Kasumi-1 (cell line): ENCODE data around the gene C20orf204.

Source experiments
- DNase-seq, 2 experiments: peaks; one replicate each; lab custom pipeline; 2025; lab: John Stamatoyannopoulos, UW

The C20orf204 gene

DNA sequence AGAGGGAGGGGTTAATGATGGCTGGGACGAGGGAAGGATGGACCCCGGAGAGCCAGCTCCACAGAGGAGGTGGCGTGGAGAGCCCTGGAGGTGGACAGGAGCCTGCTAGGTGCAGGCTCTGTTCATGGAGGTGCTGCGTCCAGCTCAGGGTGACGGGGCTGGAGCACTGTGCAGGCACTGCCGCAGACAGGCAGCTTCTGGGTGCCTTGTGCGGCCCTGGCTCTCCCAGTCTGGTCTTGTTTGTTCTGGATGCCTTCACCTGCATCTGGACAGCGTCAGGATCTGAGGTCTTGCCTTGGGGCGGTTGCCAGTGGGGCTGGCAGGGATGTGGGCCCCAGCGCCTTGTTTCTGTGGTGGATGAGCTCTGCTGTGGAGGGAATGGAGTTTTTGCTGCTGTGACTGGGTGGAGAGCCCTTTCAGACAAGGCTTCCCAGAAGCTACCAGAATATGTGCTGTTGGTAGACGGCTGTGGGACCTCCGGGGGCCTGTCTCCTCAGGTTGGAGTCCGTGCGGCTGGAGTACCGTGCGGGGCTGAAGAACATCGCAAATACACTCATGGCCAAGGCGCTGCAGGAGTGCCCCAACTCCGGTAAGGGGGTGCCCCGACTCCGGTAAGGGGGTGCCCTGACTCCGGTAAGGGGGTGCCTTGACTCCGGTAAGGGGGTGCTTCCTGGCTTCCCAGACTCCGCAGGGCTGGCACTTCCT is 7.8 kb upstream of the C20orf204 start:
- DNase-seq = no peak

DNA sequence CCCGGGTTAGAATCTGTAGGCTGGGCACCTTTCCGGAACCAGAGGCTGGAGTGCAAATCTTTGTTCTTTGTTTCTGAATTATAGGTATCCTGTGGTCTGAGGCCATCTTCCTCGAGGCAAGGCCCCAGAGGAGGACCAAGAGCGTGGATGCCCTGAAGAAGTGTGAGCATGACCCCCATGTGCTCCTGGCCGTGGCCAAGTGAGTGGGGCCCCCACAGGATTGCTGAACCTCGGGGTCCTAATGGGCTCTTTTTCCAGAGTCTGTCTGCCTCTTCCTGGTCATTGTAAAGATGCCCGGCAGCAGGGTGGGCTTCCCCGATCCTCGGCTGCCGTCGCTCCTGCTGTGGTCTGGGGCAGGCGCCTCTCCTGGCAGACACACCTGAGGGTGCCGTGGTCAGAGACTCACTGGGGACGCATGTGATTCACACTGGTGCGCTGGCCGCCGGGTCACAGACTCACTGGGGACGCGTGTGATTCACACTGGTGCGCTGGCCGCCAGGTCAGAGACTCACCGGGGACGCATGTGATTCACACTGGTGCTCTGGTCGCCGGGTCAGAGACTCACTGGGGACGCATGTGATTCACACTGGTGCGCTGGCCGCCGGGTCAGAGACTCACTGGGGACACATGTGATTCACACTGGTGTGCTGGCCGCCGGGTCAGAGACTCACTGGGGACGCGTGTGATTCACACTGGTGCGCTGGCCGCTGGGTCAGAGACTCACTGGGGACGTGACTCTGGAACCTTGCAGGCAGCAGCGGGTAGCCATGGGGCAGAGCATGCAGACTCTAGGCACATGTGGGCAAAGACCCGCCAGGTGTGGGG is 6.5 kb upstream of the C20orf204 start:
- DNase-seq = no peak

DNA sequence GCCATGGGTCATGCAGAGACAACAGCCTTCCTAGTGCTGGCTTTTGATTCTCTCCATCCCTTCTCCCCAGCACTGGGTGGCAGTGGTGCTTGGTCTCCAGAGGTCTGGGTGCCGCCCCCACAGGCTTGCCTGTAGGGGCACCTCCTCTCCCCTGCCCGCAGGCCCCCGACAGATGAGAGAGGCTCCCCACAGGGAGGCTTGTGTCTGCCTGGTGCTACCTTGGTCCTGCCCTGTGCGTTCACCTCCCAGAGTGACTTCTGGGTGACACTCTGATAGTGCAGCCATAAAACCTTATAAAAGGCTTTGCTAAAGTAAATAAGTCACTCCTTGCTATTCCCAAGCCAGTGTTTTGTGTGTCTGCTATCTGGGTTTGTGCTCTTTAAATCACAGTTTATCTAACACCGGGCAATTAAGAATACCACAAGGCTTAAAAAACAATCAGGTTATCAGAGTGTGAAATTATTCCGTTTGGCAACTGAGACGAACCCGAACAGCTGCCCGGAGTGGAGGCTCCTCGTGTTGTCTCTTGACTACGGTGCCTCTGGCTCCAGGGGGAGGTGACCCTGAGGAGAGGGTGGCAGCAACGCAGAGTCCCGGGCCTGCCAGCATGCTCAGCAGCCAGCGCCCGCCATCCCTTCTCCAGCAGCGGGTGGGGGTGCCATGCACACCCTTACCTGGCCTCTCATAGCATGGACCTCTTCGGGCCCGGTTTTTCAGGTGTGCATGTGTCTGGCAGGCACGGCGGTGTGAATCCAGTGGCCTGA is 5.4 kb upstream of the C20orf204 start:
- DNase-seq = no peak

DNA sequence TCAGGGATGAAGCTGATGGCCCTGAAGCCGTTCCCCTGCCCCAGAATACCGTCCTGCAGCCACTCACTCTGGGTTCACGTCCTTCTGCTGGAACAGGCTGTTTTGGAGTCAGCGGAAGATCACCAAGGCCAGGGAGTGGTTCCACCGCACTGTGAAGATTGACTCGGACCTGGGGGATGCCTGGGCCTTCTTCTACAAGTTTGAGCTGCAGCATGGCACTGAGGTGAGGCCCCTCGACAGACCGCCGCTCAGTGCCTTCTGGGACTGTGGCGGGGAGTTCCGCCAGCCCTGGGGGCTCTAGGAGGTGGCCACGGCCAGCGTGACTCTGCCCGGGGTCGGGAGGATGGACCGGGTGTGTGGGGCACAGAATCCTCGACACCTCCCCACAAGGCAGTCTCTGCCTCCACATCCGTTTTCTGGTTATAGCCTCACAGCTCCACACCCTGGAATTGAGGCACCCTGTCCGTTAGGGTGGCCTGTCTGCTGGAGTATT is 4.1 kb upstream of the C20orf204 start:
- no peak for DNase-seq

DNA sequence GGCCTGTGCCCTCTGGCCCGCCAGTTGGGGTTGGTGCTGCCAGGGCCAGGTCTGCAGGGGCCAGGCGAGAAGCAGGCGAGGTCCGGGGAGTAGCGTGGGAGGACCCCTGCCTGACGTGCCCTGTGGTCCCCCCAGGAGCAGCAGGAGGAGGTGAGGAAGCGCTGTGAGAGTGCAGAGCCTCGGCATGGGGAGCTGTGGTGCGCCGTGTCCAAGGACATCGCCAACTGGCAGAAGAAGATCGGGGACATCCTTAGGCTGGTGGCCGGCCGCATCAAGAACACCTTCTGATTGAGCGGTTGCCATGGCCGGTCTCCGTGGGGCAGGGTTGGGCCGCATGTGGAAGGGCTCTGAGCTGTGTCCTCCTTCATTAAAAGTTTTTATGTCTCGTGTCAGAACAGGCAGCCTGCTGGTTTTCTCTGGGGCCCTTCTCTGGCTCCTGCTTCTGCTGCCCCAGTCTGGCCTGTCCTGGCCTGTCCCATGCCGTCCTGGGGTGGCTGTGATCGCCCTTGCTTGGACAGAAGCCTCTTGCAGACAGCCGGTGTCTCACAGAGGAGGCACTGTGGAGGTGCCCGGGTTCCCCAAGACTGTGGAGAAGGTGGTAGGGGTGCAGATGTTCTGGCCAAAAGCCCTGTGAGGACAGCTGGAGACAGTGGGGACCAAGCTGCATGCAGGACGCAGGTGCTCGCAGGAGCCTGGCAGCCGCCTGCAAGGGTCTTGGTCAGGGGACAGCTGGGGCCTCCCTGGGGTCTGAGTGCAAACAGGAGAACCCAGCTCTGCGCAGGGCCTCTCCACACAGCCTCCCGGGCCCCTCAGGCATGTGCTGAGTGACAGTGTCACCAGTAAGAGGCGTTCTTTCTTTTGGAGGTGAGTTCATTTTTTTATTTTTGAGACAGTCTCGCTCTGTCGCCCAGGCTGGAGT is 3.0 kb upstream of the C20orf204 start:
- DNase-seq = no peak

DNA sequence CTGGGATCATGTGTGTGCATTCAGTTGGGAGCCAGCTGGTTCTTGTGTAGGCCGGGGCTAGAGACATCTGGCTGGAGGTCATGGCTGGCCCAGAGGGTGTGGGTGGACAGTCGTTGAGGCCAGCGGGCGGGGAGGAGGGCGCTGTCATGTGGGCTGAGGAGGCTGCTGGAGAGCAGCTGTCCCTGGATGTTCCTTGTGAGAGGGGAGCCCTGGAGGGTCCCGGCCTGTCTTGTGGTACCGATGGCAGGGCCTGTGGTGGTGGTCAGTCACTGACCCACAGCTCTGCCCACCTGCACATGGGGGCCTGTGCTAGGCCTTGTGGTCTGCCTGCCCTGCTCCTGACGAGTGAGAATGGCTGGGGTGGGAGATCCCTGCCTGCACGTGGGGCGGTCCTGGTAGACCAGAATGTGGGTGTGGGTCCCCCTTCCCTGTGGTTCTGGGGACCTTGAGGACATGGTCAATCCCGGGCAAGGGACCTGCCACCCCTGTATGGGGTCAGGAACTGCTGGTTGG is 1.9 kb upstream of the C20orf204 start:
- no peak for DNase-seq

DNA sequence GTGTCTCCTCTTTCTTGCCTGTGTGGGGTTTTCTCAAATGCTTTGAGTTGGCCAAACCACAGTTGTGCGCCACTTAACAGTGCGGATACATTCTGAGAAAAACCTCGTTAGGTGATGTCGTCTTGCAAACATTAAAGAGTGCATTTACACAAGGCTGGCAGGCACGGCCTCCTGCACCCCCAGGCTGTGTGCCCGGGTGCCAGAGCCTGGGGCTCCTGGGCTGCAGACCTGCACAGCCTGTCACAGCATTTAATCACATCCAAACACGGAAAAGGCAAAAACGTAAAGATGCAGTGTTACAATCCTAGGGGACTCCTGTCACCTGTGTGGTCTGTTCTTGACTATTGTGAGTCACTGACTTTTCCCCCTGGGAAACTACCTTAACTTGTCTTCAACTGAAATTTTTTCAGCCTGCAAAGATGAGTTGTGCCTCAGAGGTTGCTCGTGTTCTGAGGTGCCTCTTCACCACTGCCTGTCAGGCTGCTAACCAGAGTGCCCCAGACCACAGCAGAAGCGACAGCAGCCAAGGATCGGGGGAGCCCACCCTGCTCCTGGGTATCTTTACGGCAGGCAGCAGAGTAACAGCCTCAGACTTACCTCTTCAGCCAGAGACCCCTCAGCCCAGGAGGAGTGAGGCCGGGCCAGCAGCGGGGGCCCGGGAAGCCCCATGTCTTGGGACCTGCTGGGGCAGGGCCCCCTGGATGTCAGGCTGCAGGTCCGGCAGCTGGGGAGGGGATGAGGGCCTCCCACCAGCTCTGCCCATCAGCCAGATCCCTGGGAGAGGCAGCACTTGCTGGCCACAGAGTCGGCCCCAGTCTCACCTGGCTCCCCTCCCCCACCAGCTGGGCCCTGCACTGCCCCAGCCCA is 683 bp upstream of the C20orf204 start:
- DNase-seq = no peak

DNA sequence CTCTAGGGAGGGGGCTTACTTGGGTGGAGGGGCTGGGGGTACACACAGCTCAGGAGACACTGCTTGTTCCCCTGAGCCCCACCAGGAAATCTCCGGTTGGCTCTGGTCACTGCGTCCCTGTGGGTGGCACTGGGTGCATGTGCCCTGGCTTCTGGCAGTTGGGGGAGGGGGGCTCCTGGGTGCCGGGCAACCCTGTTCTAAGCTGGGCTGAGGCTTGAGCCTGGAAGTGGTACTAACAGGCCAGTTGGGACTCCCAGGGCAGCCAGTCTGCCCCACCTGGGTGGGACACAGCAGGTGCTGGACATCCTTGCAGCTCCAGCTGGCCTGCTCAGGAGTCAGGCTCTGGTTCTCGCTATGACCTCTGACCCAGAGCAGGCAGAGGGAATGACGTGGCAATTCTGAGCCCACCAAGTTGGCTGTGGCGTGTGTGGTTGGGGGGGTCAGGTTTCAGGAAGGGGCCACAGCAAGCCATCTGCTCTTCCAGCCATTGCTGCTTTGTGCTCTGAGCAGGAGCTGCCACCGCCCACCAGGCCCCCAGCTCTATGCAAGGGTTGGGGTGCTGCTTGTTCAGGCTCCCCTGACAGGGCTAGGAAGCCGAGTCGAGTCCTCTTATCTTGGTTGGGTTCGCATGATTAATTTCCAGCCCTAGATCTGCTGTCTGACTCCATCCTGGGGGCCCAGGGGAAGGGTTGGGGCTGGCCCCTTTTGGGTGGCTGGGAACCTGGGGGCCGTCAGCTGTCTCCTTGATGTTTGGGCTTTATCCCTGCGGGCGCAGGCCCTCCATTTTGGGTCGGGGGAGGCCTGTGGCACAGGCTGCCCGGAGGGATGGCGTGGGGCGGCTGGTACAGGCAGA is 590 bp downstream of the C20orf204 start:
- DNase-seq = no peak

DNA sequence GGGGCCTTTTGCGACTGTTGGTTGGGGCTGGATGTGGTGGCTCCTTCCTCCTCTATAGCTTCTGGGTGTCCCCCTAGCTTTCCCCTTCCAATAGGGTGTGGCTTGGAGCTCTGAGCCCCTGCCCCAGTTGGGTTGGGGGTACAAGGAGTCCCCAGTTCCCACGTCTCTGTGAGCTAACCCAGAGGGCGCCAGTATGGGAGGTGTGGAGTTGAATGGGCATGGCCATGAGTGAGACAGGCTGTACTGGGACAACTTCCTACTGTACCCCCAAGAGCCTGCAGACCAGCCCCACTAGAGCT is 1.2 kb downstream of the C20orf204 start:
- DNase-seq = no peak

DNA sequence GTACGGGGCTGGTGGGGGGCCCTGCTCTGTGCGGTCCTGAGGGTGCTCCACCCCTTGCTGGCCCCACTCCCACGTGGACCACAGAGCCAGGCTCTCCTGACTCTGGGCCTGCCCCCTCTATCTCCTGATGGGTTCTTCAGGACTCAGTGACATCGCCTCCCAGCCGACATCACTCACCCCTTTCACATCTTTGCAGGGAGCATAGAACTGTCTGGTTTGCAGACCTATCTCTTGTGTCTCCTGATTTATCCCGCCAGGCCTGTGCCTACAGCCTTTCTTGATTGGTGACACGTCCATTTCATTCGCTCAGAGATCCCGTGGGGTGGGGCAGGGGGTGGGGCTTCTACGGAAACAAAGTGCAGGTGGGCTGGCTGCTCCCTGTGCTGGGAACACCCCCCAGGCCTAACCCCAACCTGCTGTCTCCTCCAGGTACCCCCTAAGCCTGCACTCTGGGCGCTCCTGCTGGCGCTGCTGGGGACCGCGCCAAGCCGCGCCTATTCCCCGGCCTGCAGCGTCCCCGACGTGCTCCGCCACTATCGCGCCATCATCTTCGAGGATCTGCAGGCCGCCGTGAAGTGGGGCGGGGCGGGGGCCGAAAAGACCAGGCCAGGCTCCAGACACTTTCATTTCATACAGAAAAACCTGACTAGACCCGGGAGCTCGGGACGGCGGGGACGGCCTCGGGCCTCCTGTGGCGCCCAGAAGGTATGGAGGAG is 1.7 kb downstream of the C20orf204 start:
- DNase-seq = no peak

DNA sequence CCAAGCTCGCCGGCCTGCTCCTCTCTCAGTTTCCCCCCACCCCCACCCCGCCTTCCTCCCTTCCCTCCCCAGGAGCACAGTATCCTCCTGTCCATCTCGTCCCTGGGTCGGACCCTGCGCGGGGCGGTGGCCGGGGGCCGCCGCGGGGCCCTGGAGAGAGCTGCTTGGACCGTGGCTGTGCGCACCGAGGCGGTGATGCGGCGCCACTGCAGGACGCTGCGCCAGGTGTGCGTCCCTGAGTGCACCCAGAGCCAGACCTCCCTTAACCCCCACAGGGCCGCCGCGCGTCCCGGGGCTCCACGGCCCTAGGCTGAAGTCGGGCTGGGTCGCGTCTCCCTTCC is 2.2 kb downstream of the C20orf204 start:
- DNase-seq = no peak

DNA sequence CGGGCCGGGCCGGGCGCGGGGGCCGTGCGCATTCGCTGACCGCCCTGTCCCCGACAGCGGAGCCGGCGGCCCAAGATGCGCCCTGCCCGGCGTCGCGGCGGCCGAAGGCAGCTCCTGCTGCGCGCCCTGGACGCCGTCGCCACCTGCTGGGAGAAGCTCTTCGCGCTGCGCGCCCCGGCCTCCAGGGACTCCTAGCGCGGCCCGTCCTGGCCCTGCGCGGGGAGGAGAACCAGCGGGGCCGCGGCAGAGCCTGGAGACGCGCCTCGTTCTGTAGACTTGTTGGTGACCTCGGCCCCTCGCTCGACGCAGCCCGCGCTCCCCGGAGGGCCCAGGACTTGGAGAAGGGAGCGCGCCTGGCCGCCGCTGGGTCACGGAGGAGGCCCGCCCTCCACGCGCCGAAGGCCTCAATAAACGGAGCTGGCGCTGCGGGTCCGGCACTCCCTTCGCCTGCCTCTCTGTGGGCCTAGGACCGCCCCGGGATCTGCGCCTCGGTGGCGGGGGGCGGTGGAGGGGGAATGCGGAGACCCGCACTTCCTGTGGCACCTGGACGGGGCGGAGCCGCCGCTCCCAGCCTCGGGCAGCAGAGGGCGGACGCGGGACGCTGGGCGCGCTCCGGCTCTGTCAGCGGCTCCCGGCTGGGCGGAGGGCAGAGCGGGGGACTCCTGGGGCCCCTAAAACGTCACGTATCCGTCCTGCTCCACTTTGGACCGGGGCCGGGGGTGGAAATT is 2.7 kb downstream of the C20orf204 start:
- peak; percentile 40 to 54 for DNase-seq

DNA sequence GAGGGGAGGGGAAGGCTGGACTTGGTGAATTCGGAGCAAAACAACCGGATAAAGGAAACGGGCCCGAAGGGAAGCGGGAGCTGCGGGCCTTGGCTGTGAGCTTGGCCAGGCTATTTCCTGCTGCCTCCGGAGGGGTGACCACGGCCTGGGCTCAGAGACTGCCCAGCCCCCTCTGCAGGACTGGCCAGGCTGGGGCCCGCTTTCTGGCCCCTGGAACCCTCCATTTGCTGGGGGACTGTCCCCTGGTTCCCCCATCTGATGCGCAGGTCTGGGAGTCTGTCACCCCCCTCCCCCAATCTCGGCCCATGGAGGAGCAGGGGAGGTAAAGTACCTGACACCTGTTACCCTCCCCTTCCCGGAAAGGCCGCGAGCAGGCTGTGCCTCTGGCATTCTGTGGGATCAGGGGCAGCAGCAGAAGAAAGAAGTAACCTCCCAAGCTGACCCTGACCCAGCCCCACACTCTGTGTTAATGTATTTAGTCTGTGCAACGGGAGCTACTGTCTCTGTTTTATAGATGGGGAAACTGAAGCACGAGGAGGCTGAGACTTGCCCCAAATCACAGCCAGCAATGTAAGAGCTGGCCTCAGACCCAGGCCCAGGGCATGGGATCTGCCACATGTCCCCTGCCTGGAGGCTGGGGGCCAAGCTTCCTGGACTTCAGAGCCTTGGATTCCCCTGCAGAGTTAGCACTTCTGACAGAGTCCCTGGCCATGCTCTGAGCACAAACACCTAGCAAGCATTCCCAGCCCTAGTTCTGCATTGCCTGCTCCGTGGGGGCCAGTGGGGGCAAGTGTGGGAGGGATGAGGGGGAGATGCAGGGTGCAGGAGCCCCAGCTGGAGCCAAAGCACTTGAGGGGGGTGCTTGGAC is 3.5 kb downstream of the C20orf204 start:
- no peak for DNase-seq

DNA sequence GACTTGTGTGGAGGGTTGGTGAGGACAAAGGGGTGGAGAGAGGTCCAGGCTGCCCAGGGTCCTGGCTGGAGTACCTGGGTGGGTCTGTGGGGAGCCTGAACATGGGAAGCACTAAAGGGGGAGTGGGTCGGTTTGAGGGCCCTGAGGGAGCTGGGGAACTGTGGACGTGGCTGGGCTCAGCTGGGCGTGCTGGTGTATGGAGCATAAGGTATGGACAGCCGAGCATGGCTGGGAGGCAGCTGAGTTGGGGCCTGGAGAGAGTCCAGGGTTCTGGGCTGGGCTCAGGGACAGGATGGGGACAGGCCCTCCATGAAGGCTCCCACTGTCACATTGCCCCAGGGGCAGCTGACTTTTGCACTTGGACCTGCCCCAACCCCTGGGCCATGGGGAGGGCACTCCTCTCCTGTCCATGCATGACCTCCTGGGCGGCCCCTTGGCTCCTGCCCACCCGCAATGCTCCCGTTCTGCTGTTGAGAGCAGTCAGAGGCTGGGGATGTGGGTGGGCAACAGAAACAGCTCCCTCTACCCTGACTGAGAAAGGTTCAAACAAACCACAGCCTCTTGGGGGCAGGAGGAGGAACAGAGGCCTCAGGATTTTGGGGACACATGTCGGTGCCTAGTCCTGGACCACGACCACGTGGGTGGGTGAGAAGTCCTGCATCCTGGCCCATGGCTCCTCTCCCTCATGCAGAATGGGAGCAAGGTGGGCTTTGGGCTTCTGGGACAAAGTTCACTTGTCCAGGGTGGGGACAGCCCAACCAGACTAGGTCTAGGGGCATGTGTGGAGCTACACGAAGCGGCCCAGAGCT is 4.5 kb downstream of the C20orf204 start:
- no peak for DNase-seq

DNA sequence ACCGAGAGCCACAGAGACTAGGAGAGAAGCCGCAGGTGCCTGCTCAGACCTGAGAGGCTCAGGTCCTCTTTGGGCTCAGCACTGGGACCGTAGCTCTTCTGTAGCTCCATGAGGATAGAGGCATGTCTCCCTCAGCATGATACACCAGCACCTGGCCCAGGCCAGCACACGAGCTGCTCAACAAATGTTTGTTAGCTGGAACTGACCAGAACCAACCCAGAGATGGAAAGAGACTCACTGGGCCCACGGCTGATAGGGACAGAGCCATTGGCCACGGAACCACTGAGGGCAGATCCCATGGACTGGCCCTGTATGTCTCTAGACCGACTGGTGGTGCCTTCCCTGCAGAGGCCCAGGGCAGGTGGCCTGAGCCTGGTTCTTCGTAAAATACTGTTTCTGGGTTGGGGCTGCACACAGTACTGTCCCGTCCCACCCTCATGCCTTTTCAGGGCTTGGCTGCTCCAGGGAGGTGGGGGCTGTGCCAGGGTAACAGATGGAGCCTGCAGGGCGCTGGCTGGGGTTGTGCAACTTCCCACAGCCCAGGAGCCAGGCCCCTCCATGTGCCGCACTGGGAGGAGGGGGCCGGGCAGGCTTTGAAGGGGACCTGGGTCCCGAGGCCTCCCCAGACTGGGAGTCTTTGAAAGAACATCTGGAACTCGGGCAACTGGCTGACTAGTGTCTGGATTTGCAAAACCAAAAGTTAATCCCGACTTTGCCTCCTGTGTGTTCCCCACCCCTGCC is 5.2 kb downstream of the C20orf204 start:
- no peak for DNase-seq

DNA sequence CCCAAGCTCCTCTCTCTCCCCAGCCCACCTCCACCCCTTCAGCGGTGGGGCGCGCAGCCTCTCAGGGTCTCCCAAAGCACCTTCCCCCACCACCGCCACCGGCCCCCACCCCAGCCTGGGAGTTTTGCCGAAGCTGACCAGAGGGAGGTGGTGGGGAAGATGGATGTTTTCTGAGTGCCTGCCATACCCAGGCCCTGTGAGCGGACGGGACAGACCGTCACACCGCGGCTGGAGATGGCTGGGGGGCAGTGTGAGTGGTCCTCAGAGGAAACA is 5.7 kb downstream of the C20orf204 start:
- no peak for DNase-seq
